Osteocyte (in vitro differentiated cells): ENCODE measurements around the gene CSF1. TPM values are rescaled to one million over a fixed set of nuclear protein-coding genes. Genes with fewer than 3 reads are reported as not detected.

Experiments used
- DNase-seq: peaks from one replicate; pipeline ENCODE4 v3.0.0; 2021; ENCODE audit warnings: mixed read lengths; ENCODE audit not compliant: unreplicated experiment; ENCODE audit errors: extremely low spot score
- H3K27ac Mint-ChIP-seq: one replicate; pipeline ENCODE4 v1.8.0; 2021; ENCODE audit warnings: mild to moderate bottlenecking, mixed read lengths; ENCODE audit not compliant: unreplicated experiment
- H3K27me3 Mint-ChIP-seq: one replicate; pipeline ENCODE4 v1.8.0; 2021; ENCODE audit warnings: mixed read lengths; ENCODE audit not compliant: unreplicated experiment
- H3K36me3 Mint-ChIP-seq: one replicate; pipeline ENCODE4 v1.8.0; 2021; ENCODE audit warnings: mixed read lengths; ENCODE audit not compliant: unreplicated experiment
- H3K4me1 Mint-ChIP-seq: one replicate; pipeline ENCODE4 v1.8.0; 2021; ENCODE audit warnings: mixed read lengths; ENCODE audit not compliant: unreplicated experiment
- H3K4me3 Mint-ChIP-seq: one replicate; pipeline ENCODE4 v1.8.0; 2021; ENCODE audit warnings: mild to moderate bottlenecking, moderate library complexity, mixed read lengths; ENCODE audit not compliant: unreplicated experiment
- H3K9me3 Mint-ChIP-seq: one replicate; pipeline ENCODE4 v1.8.0; 2021; ENCODE audit warnings: mixed read lengths; ENCODE audit not compliant: unreplicated experiment
- CTCF ChIP-seq: fragments of 200-600 bp; sonication (generic); IDR thresholded peaks from 2 replicates; pipeline ENCODE4 v1.5.0; 2021; ENCODE audit warnings: antibody characterized with exemption, mild to moderate bottlenecking, moderate library complexity
- total RNA-seq: library from RNA; stranded (reverse); gene quantifications from 2 replicates; pipeline ENCODE4 v1.2.1, GENCODE V29; 2021

CSF1 gene
- total RNA-seq, 1 donor from 2014 or later, result 27.9 TPM

- DNase-seq, result no peak
- no peak for TF ChIP-seq CTCF
- Mint-ChIP-seq H3K27me3 (no peaks in the 10 kb centered on the region), H3K9me3 (no peaks in the 10 kb centered on the region), H3K4me1 (peaks cover 54% of the 10 kb centered on the region), H3K4me3 (no peak overlapping the region), H3K36me3 (no peaks in the 10 kb centered on the region), H3K27ac (no peak overlapping the region)
These were observed 68.3 kb downstream of the CSF1 start for GRCh38 chr1:109978761-109979488.

- no peak overlapping the region for H3K27ac Mint-ChIP-seq
- H3K9me3 Mint-ChIP-seq, result no peaks in the 10 kb centered on the region
- no peak overlapping the region for H3K4me3 Mint-ChIP-seq
- no peaks in the 10 kb centered on the region for H3K27me3 Mint-ChIP-seq
- DNase-seq, result no peak
- peaks cover 58% of the 10 kb centered on the region for H3K4me1 Mint-ChIP-seq
- no peaks in the 10 kb centered on the region for H3K36me3 Mint-ChIP-seq
- no peak for TF ChIP-seq CTCF
These were observed 68.9 kb downstream of the CSF1 start for GRCh38 chr1:109979489-109980091.

Other genes starting within 250 kb of the CSF1 start
- 38.6 and 39.0 TPM in 2 replicates for gene GSTM2, start 242.8 kb upstream of the CSF1 start, total RNA-seq
- gene GSTM1, start 223.0 kb upstream of the CSF1 start, total RNA-seq, result 6.4 and 7.8 TPM in 2 replicates
- not detected in 2 replicates for gene GSTM5, start 198.6 kb upstream of the CSF1 start, total RNA-seq
- 33.9 and 41.4 TPM in 2 replicates for gene GSTM3, start 169.8 kb upstream of the CSF1 start, total RNA-seq
- gene EPS8L3, start 146.9 kb upstream of the CSF1 start, total RNA-seq, result not detected in 2 replicates
- 77.0 and 79.3 TPM in 2 replicates for gene AHCYL1, start 73.9 kb downstream of the CSF1 start, total RNA-seq
- 55.7 and 55.8 TPM in 2 replicates for gene STRIP1, start 123.8 kb downstream of the CSF1 start, total RNA-seq
- not detected in 2 replicates for gene ALX3, start 159.8 kb downstream of the CSF1 start, total RNA-seq
- gene UBL4B, start 201.6 kb downstream of the CSF1 start, total RNA-seq, result not detected in 2 replicates
- gene SLC6A17, start 239.6 kb downstream of the CSF1 start, total RNA-seq, result 1.5 and 1.6 TPM in 2 replicates